Dendritic cell treated with granulocyte-macrophage colony-stimulating factor and Interleukin-4, amounts not matched to agents 40 ng/mL and 50 ng/mL, for 4 days (primary cell): Measurements from ENCODE around the gene SH2B2.
A peak's percentile ranks its signal among the peaks of the same experiment; 100 is the strongest.

ENCODE experiments used
- H3K27ac Mint-ChIP-seq: one replicate; pipeline ENCODE4 v1.8.0; 2022; ENCODE audit warnings: mild to moderate bottlenecking, mixed read lengths
- H3K27me3 Mint-ChIP-seq: one replicate; pipeline ENCODE4 v1.8.0; 2022; ENCODE audit warnings: mild to moderate bottlenecking, mixed read lengths
- H3K36me3 Mint-ChIP-seq: one replicate; pipeline ENCODE4 v1.8.0; 2022; ENCODE audit warnings: low read depth, mixed read lengths
- H3K4me1 Mint-ChIP-seq: one replicate; pipeline ENCODE4 v1.8.0; 2022; ENCODE audit warnings: low read depth, mixed read lengths
- H3K4me3 Mint-ChIP-seq: one replicate; pipeline ENCODE4 v1.8.0; 2022; ENCODE audit warnings: mild to moderate bottlenecking, moderate library complexity, mixed read lengths
- H3K9me3 Mint-ChIP-seq: one replicate; pipeline ENCODE4 v1.8.0; 2022; ENCODE audit warnings: mixed read lengths
- intact Hi-C: fragments of 100-400 bp; cut with micrococcal nuclease; formaldehyde crosslinking; loops from one replicate; pipeline ENCODE4 v1.15.0; 2022

The SH2B2 gene

GRCh38 chr7:102273749-102274712, 12.6 kb upstream of the SH2B2 start:
- intact Hi-C loops = loop anchor here (5.0 kb wide), 1 partner anchor 672 kb away; no protein-coding TSS in a partner anchor
- no peak overlapping the region for H3K27ac Mint-ChIP-seq
- no peaks in the 10 kb centered on the region for H3K36me3 Mint-ChIP-seq
- no peak overlapping the region for H3K4me3 Mint-ChIP-seq
- H3K9me3 Mint-ChIP-seq = no peaks in the 10 kb centered on the region
- peaks cover 5% of the 10 kb centered on the region for H3K4me1 Mint-ChIP-seq
- no peaks in the 10 kb centered on the region for H3K27me3 Mint-ChIP-seq

DNA sequence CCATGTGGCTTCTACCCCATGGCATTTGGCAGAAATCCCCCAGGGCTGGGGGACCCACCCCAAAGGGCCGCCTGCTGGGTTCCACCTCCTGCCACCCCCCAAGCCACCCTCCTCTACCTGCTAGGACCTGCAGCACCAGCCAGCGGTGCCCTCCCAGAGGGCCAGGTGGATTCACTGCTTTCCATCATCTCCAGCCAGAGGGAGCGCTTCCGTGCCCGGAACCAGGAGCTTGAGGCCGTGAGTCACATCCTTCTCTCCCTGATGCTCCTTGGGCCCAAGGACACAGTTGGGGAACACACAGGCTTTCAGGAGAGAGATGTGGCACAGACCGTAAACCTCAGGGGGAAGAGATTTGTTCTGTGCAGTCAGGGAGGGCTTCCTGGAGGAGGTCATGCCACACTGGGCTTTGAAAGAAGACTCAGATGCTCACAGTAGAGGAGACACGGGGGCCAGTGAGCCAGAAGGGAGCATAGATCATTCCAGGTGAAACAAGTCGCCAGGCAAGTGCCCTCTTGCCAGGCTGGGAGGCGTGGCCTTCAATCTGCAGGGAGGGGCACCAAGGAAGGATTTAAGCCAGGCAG, 11.5 kb upstream of the SH2B2 start:
- no peak overlapping the region for H3K4me3 Mint-ChIP-seq
- no peaks in the 10 kb centered on the region for H3K9me3 Mint-ChIP-seq
- H3K36me3 Mint-ChIP-seq = no peaks in the 10 kb centered on the region
- peaks cover 15% of the 10 kb centered on the region for H3K4me1 Mint-ChIP-seq
- H3K27me3 Mint-ChIP-seq = no peaks in the 10 kb centered on the region
- intact Hi-C loops = no loop called here
- no peak overlapping the region for H3K27ac Mint-ChIP-seq

DNA sequence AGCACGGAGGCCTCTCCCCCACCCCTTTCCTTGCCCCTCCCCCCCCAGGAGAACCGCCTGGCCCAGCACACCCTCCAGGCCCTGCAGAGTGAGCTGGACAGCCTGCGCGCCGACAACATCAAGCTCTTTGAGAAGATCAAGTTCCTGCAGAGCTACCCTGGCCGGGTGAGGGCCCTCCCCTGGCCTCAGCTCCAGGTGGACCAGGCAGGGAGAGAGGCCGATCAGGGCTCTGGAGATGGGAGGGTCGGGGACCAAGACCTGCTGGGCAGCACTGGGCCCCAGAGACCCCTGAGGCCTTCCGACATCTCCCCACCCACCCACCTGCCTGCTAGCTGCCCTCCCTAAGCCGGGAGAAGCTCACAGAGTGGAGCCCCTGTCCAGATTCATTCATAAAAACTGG, 8.8 kb upstream of the SH2B2 start:
- Mint-ChIP-seq H3K4me1 (peaks cover 10% of the 10 kb centered on the region), H3K27ac (no peak overlapping the region), H3K36me3 (no peaks in the 10 kb centered on the region), H3K4me3 (no peak overlapping the region), H3K9me3 (no peaks in the 10 kb centered on the region), H3K27me3 (no peaks in the 10 kb centered on the region)
- intact Hi-C loops = no loop called here

DNA sequence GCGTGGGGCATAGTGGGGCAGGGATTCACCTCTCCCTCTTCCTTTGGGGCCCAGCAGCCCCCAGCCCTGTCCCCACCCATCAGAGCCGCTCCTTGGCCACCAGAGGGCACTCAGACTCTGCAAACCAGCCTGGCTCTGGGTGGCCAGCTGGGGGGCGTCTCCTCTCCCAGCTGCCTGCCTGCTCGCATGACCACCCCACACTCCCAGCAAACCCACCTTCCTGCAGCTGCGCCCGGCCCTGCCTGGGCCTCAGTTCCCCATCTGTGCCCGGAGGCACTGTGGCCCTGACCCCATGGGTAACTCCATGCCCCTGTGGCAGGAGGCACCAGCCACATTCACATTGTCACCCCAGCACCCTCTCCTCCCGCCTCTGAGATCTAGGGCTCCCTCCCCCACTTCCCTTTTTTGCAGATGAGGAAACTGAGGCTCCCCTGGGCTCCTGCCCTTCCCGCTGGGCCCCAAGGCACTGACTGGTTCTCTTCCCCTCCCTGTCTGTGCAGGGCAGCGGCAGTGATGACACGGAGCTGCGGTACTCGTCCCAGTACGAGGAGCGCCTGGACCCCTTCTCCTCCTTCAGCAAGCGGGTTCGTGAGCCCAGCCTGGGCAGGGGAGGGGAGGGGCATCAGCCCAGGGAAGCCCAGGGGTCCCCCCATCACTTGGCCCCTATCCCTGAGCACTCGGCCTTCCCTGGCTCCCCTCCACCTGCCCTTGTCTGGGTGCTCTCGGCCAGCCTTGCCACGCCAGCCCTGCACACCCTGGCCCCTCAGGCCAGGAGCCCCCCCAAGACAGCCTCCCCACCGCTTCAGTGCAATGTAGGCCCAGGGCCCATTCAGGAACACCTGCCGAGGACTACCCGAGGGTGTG, 6.9 kb upstream of the SH2B2 start:
- Mint-ChIP-seq H3K27me3 (peaks cover 3% of the 10 kb centered on the region), H3K4me1 (peaks cover 27% of the 10 kb centered on the region), H3K27ac (no peak overlapping the region), H3K9me3 (no peaks in the 10 kb centered on the region), H3K4me3 (peak overlapping the region; percentile 35), H3K36me3 (no peaks in the 10 kb centered on the region)
- intact Hi-C loops = loop anchor here (1.0 kb wide), 1 partner anchor 111 kb away; no protein-coding TSS in a partner anchor

DNA sequence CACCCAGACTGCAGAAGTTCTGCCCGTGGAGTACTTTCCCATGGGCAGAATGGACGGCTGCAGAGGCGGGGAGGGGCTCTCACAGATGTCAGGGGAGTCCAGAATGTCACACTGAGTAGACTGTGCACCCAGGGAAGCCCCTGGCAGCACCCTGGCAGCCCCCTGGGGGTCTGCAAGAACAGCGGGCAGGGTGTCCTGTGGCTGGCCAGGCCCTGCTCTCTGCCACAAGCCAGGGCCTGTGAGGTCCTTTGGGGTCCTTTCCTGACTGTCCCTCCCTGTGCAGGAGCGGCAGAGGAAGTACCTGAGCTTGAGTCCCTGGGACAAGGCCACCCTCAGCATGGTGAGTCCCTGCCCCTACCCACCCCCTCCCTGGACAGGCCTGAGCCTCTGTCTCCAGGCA, 6.1 kb upstream of the SH2B2 start:
- peaks cover 34% of the 10 kb centered on the region for H3K4me1 Mint-ChIP-seq
- no peak overlapping the region for H3K4me3 Mint-ChIP-seq
- H3K27ac Mint-ChIP-seq = no peak overlapping the region
- peaks cover 3% of the 10 kb centered on the region for H3K27me3 Mint-ChIP-seq
- no peaks in the 10 kb centered on the region for H3K9me3 Mint-ChIP-seq
- intact Hi-C loops = no loop called here
- H3K36me3 Mint-ChIP-seq = no peaks in the 10 kb centered on the region

DNA sequence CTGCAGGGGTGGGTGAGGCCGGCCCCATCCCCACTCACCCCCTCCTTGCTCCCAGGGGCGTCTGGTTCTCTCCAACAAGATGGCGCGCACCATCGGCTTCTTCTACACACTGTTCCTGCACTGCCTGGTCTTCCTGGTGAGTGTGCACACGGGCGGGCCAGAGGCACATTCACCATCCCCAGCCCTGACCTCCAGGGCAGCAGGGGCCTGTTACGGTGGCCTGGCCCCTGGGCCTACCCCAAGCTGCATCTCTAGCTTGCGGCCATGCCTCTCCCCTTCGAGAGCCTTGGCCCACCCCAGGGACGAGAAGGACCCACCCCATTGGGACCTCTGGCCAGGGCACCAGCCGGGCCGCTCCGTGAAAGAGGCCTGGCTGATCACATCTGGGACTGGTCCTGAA, 4.9 kb upstream of the SH2B2 start:
- H3K4me3 Mint-ChIP-seq = no peak overlapping the region
- intact Hi-C loops = no loop called here
- H3K27me3 Mint-ChIP-seq = peaks cover 3% of the 10 kb centered on the region
- H3K27ac Mint-ChIP-seq = no peak overlapping the region
- no peaks in the 10 kb centered on the region for H3K9me3 Mint-ChIP-seq
- H3K4me1 Mint-ChIP-seq = peaks cover 37% of the 10 kb centered on the region
- no peaks in the 10 kb centered on the region for H3K36me3 Mint-ChIP-seq

DNA sequence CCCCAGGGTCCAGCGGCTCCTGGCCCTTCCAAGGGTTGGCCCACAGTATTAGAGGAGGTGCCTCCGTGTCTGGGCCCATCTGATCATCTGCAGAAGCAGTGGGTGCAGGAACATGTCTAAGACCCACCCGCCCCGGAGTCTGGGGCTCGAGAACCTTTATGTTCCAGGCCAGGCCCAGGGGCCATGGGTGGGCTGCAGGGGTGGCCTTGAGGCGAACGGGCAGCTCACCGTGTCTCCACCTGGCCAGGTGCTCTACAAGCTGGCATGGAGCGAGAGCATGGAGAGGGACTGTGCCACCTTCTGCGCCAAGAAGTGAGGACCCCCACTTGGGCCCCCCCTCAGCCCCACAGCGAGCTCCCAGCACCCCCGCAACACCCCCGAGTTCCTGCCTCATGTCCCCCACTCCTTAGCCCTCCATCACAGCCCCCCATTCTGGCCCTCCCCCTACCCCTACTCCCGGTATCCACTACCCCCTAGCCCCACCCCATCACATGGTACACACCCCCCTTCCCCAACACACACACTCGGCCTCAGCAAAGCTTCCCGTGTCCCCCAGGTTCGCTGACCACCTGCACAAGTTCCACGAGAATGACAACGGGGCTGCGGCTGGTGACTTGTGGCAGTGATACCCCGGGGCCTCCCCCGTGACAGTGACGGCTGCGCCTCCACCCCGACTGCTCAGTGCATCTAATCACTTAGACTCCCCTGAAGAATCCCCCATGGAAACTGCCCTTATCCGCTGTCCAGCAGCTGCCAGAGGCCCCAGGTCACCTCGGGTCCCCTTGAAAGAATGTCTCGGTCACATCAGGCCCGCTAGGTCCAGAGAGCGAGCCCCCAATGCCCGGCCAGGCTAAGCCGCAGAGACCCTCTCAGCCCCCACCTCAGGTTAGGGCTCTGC, 4.0 kb upstream of the SH2B2 start:
- intact Hi-C loops = no loop called here

DNA sequence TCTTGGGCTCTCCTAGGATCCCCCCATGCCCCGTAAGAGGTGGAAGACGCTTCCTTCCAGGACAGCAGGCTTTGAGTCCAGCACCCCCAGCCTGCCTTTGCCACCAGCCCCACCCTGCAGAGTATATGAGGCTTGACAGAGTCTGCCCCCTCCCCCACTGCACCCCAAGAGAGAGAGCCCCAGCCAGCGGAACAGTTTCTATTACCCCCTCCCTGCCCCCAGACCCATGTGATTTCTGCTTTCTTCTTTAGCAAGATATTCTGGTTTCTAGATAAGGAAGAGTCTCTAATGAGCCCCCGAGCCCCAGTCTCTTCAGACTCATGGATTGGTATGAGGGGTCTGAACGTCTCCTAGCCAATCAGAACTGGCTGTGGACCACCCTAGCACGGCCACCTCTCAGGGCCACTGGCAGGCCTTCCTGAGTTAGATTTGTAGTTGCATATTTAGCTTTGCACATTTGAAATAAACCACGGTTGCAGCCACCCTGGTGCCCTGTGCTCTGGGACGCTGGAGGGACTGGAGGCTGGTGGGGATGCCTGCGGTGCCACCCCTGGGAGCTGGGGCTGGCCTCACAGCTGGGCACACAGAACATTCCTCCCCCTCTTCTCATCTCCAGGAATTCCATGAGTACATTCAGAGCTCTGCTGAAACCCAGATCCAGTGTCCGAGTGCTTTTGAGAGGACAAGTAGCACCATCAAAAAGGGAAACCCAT, 3.0 kb upstream of the SH2B2 start:
- intact Hi-C loops = no loop called here
- H3K9me3 Mint-ChIP-seq = no peaks in the 10 kb centered on the region
- no peaks in the 10 kb centered on the region for H3K36me3 Mint-ChIP-seq
- H3K4me3 Mint-ChIP-seq = no peak overlapping the region
- peaks cover 3% of the 10 kb centered on the region for H3K27me3 Mint-ChIP-seq
- H3K27ac Mint-ChIP-seq = no peak overlapping the region
- peaks cover 48% of the 10 kb centered on the region for H3K4me1 Mint-ChIP-seq

More for the DNA sequence above, 4.0 kb upstream of the SH2B2 start:
- Mint-ChIP-seq H3K4me1 (peaks cover 39% of the 10 kb centered on the region), H3K27me3 (peaks cover 3% of the 10 kb centered on the region), H3K36me3 (no peaks in the 10 kb centered on the region), H3K27ac (no peak overlapping the region), H3K4me3 (no peak overlapping the region), H3K9me3 (no peaks in the 10 kb centered on the region)

DNA sequence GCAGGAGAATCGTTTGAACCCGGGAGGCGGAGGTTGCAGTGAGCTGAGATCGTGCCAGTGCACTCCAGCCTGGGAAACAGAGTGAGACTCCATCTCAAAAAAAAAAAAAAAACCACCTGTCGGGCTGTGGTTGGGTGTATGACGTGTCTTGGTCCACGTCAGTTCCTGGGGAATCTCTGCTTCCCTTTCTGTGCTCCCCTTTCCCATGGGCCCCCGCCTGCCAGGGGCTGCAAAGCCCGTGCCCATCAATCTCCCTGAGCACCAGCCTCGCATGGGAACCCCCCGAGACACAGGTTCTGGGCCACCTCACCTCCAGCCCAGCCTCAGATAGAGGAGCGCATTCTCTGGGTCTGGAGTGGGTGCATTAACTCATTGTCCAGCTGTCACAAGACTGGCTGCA, 2.3 kb upstream of the SH2B2 start:
- peak overlapping the region; percentile 90 for H3K4me3 Mint-ChIP-seq
- H3K27ac Mint-ChIP-seq = peak overlapping the region; percentile 74
- peaks cover 52% of the 10 kb centered on the region for H3K4me1 Mint-ChIP-seq
- peaks cover 3% of the 10 kb centered on the region for H3K27me3 Mint-ChIP-seq
- H3K9me3 Mint-ChIP-seq = no peaks in the 10 kb centered on the region
- no peaks in the 10 kb centered on the region for H3K36me3 Mint-ChIP-seq
- intact Hi-C loops = no loop called here

DNA sequence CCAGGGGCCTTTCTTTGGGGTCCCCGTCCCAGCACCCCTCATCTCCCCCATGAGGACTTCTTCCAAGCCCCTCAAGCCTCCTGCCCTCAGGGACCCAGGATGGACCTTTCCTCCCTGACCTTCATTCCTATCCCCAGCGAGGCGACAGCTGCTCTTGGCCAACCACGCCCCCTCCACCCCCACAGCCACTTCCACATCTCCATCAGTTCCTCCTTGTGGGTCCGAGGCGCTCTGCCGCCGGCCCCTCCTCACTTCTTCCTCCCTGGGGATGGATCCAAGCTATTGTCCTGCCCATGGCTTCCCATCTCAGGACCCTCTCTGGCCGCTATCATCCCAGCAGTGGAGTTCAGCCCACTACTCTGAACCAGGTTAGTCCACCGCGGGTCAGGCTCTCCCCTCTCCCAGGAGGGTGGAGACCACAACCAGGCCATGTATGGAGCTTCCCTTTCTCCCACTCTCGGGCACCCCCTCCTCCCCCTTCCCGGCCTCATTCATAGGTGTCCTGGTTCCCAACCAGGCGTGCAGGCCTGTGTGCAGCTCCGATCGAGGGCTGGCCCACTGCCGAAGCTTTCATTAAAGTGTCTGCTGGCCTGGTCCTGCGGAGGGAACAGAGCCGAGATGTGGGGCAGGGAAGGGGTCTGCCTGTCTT, 1.7 kb upstream of the SH2B2 start:
- Mint-ChIP-seq H3K27me3 (peaks cover 3% of the 10 kb centered on the region), H3K9me3 (no peaks in the 10 kb centered on the region), H3K27ac (peak overlapping the region; percentile 74), H3K4me3 (peak overlapping the region; percentile 90), H3K36me3 (no peaks in the 10 kb centered on the region), H3K4me1 (peaks cover 49% of the 10 kb centered on the region)
- intact Hi-C loops = loop anchor here (5.0 kb wide), 1 partner anchor 77 kb away; no protein-coding TSS in a partner anchor

GRCh38 chr7:102285540-102286236, 980 bp upstream of the SH2B2 start:
- H3K27ac Mint-ChIP-seq = peak overlapping the region; percentile 74
- H3K9me3 Mint-ChIP-seq = no peaks in the 10 kb centered on the region
- peaks cover 6% of the 10 kb centered on the region for H3K36me3 Mint-ChIP-seq
- peaks cover 49% of the 10 kb centered on the region for H3K4me1 Mint-ChIP-seq
- intact Hi-C loops = loop anchor here (5.0 kb wide), 1 partner anchor 77 kb away; no protein-coding TSS in a partner anchor
- peak overlapping the region; percentile 90 for H3K4me3 Mint-ChIP-seq
- peaks cover 3% of the 10 kb centered on the region for H3K27me3 Mint-ChIP-seq
